ENCODE measurements around the gene MAP2K2. TPM values are rescaled to one million over a fixed set of nuclear protein-coding genes. Genes with fewer than 3 reads are reported as not detected.
A peak's percentile ranks its signal among the peaks of the same experiment; 100 is the strongest.

Gene MAP2K2
- total RNA-seq, 3 donors from 2014 or later = 50.8 to 72.8 (median 64.5) TPM

DNA sequence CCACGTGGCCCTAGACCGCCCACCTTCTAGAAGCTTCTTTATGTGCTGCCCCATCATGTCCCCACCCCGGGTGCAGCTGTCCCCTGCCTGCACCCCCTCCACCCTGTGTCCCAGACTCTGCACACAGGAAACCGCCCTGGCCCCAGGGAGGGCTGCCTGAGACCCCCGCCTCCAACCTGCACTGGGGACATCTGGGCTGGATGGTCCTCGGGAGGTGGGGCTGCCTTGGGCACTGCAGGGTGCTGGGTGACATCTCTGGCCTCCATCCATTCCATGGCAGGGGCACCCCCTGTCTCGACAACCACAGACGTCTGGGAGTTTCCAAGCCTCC, 39.4 kb downstream of the MAP2K2 start:
- intact Hi-C loops (cut with DNase I; ENCODE audit: low total_unique reads) = no loop called here
- no peaks in the 10 kb centered on the region for H3K9me3 ChIP-seq
- no peaks in the 10 kb centered on the region for H3K36me3 ChIP-seq
- H3K4me1 ChIP-seq = no peaks in the 10 kb centered on the region
- H3K27ac ChIP-seq = peak overlapping the region; percentile 84 to 90
- peak overlapping the region in 2 of 3 donors; percentile 41 to 60 for H3K4me3 ChIP-seq
- TF ChIP-seq POLR2AphosphoS5 (IDR thresholded peaks at IDR 0.05) (no peak), CTCF (IDR thresholded peaks at IDR 0.05) (no peak), POLR2A (IDR thresholded peaks at IDR 0.05) (no peak)
- DNase-seq (ENCODE audit: low spot score in 2 of 2) = no peak
- no peaks in the 10 kb centered on the region for H3K27me3 ChIP-seq

- intact Hi-C loops (cut with DNase I; ENCODE audit: low total_unique reads) = no loop called here
- peak in 1 of 2 donors; percentile 78 for DNase-seq (ENCODE audit: low spot score in 2 of 2)
- H3K4me1 ChIP-seq = no peaks in the 10 kb centered on the region
- H3K9me3 ChIP-seq = no peaks in the 10 kb centered on the region
- peak overlapping the region; percentile 84 to 90 for H3K27ac ChIP-seq
- H3K4me3 ChIP-seq = peak overlapping the region; percentile 23 to 60 (median 41)
- H3K36me3 ChIP-seq = no peaks in the 10 kb centered on the region
- TF ChIP-seq CTCF (IDR thresholded peaks at IDR 0.05) (no peak), POLR2AphosphoS5 (IDR thresholded peaks at IDR 0.05) (peak in 2 of 3 donors; percentile 18 to 30), POLR2A (IDR thresholded peaks at IDR 0.05) (no peak)
- H3K27me3 ChIP-seq = no peaks in the 10 kb centered on the region
Measured at GRCh38 chr19:4083677-4084546, 40.0 kb downstream of the MAP2K2 start.

DNA sequence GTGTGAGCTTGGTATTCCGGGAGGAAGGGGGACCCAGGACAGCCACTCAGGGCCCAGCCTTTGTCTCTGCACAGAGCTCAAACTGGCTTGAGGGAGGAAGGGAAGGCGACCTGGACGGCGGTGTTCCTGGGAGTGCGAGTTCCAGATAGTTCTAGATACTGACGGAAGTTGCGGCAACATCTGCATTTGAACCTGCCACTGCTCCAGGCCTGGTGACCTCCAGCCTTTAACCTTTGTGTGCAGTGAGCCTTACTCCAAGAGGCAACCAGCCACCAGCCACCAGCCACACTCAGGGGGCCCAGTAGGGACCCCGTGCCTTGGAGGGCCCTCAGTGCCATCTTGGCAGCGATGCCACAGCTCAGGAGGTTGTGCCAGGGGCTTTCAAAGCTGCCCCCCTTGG, 41.8 kb downstream of the MAP2K2 start:
- Histone ChIP-seq H3K4me1 (no peaks in the 10 kb centered on the region), H3K9me3 (no peaks in the 10 kb centered on the region), H3K27ac (no peak overlapping the region), H3K36me3 (no peaks in the 10 kb centered on the region), H3K4me3 (no peak overlapping the region), H3K27me3 (no peaks in the 10 kb centered on the region)
- DNase-seq (ENCODE audit: low spot score in 2 of 2) = no peak
- intact Hi-C loops (cut with DNase I; ENCODE audit: low total_unique reads) = no loop called here
- no peak for TF ChIP-seq POLR2A (IDR thresholded peaks at IDR 0.05)
- no peak for TF ChIP-seq POLR2AphosphoS5 (IDR thresholded peaks at IDR 0.05)
- no peak for TF ChIP-seq CTCF (IDR thresholded peaks at IDR 0.05)

DNA sequence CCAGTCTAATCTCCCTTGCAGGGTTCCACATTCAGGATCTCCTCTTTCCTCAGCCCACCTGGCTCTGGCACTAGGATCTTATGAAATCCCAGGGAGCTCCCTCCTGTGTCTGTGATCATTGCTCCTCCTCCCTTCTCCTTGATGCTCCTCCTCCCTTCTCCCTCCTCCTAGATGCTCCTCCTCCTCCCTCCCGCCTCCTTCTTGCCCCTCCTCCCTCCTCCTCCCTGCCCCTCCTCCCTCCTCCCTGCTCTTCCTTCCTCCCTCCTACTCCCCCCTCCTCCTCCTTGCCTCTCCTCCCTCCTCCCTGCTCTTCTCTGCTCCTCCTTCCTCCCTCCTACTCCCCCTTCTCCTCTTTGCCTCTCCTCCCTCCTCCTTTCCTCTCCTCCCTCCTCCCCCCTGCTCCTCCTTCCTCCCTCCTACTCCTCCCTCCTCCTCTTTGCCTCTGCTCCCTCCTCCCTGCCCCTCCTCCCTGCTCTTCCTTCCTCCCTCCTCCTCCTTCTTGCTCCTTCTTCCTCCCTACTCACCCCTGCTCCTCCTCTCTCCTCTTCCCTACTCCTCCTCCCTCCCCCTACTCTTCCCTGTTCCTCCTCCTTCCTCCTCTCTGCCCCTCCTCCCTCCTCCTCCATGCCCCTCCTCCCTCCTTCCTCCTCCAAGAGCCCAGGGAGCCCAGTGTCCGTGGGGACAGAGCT, 42.3 kb downstream of the MAP2K2 start:
- TF ChIP-seq POLR2A (IDR thresholded peaks at IDR 0.05) (no peak), CTCF (IDR thresholded peaks at IDR 0.05) (no peak), POLR2AphosphoS5 (IDR thresholded peaks at IDR 0.05) (no peak)
- no peak overlapping the region for H3K27ac ChIP-seq
- no peak for DNase-seq (ENCODE audit: low spot score in 2 of 2)
- no peaks in the 10 kb centered on the region for H3K27me3 ChIP-seq
- no peaks in the 10 kb centered on the region for H3K4me1 ChIP-seq
- intact Hi-C loops (cut with DNase I; ENCODE audit: low total_unique reads) = no loop called here
- no peaks in the 10 kb centered on the region for H3K36me3 ChIP-seq
- no peaks in the 10 kb centered on the region for H3K9me3 ChIP-seq
- H3K4me3 ChIP-seq = no peak overlapping the region

DNA sequence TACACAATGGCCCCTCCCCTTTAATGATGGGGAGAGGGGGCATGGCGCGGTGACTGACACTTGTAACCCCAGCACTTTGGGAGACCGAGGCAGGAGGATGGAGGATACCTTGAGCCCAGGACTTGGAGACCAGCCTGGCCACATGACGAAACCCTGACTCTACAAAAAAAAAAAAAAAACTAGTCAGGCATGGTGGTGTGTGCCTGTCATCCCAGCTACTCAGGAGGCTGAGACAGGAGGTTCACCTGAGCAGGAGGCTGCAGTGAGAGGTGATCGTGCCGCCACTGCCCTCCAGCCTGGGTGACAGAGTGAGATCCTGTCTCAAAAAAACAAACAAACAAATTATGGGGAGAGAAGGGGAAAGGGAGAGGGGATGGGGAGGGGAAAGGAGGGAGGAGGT, 43.4 kb downstream of the MAP2K2 start:
- Histone ChIP-seq H3K36me3 (no peaks in the 10 kb centered on the region), H3K4me1 (no peaks in the 10 kb centered on the region), H3K9me3 (no peaks in the 10 kb centered on the region), H3K27me3 (no peaks in the 10 kb centered on the region), H3K4me3 (no peak overlapping the region), H3K27ac (no peak overlapping the region)
- no peak for TF ChIP-seq POLR2A (IDR thresholded peaks at IDR 0.05)
- no peak for TF ChIP-seq POLR2AphosphoS5 (IDR thresholded peaks at IDR 0.05)
- TF ChIP-seq CTCF (IDR thresholded peaks at IDR 0.05) = no peak
- no peak for DNase-seq (ENCODE audit: low spot score in 2 of 2)
- intact Hi-C loops (cut with DNase I; ENCODE audit: low total_unique reads) = no loop called here
